H1 (cell line): ENCODE data around the gene TTPAL. TPM values are rescaled to one million over a fixed set of nuclear protein-coding genes. Genes with fewer than 3 reads are reported as not detected.

ENCODE experiments used
- CTCF ChIA-PET: fragments of 300-600 bp; sonication (Branson Sonifier 250); formaldehyde crosslinking; loops from one replicate; lab custom pipeline; 2021; ENCODE audit not compliant: partially characterized antibody; lab: Charles Lee
- POLR2A ChIA-PET: fragments of 300-600 bp; sonication (Branson Sonifier 250); formaldehyde crosslinking; loops from one replicate; lab custom pipeline; 2021; ENCODE audit warnings: inconsistent platforms; ENCODE audit not compliant: partially characterized antibody; lab: Charles Lee
- DNase-seq, 2 experiments: peaks; one replicate each; pipeline versions ENCODE4 v3.0.0 to v3.0.0-alpha.2; 2010 to 2022; ENCODE audit warnings: low spot score in 2 of 2, low read depth in 1 of 2, mixed read lengths in 1 of 2
- FAIRE-seq: peaks from 2 replicates; lab custom pipeline; 2011; peaks lifted over from hg19 to GRCh38; lab: Jason Lieb, UNC
- H2AFZ ChIP-seq: 2 replicates; pipeline ENCODE4 v1.8.1; 2012; ENCODE audit warnings: low read length, inconsistent platforms
- H2AK5ac ChIP-seq: 2 replicates; pipeline ENCODE4 v1.6.1; 2013; ENCODE audit warnings: low read depth, low read length
- H2BK120ac ChIP-seq: replicated peaks from 2 replicates; pipeline ENCODE3; 2013; ENCODE audit warnings: low read depth, low read length, inconsistent platforms
- H2BK12ac ChIP-seq: 2 replicates; pipeline ENCODE4 v1.6.1; 2013; ENCODE audit warnings: low read depth, low read length
- H2BK15ac ChIP-seq: 2 replicates; pipeline ENCODE4 v1.6.1; 2013; ENCODE audit warnings: low read length
- H2BK20ac ChIP-seq: 2 replicates; pipeline ENCODE4 v1.6.1; 2013; ENCODE audit warnings: low read length
- H2BK5ac ChIP-seq: 2 replicates; pipeline ENCODE4 v1.6.1; 2013; ENCODE audit warnings: low read depth, low read length
- H3K14ac ChIP-seq: 2 replicates; pipeline ENCODE4 v1.6.1; 2013; ENCODE audit warnings: inconsistent platforms; ENCODE audit not compliant: insufficient read length
- H3K18ac ChIP-seq: 2 replicates; pipeline ENCODE4 v1.6.1; 2013; ENCODE audit warnings: low read length; ENCODE audit errors: extremely low read depth
- H3K23ac ChIP-seq: 2 replicates; pipeline ENCODE4 v1.6.1; 2013; ENCODE audit warnings: inconsistent platforms; ENCODE audit not compliant: insufficient read length
- H3K23me2 ChIP-seq: 2 replicates; pipeline ENCODE4 v1.6.1; 2013; ENCODE audit warnings: low read depth, low read length
- H3K27ac ChIP-seq: 2 replicates; pipeline ENCODE4 v1.6.1; 2011; ENCODE audit warnings: low read depth, low read length, inconsistent platforms
- H3K27me3 ChIP-seq, 4 experiments: replicated peaks in 1 of 4; 1 replicate in 1 of 4; 2 replicates in 3 of 4; pipeline versions ENCODE4 v1.6.1 to v1.8.1; 2011 to 2013; ENCODE audit warnings: low read length in 3 of 4, mild to moderate bottlenecking in 3 of 4, inconsistent platforms in 2 of 4, mixed read lengths in 2 of 4, moderate library complexity in 1 of 4; ENCODE audit not compliant: control insufficient read depth in 3 of 4, insufficient read depth in 3 of 4; ENCODE audit errors: extremely low read depth in 1 of 4
- H3K36me3 ChIP-seq, 4 experiments: 2 replicates each; pipeline versions ENCODE4 v1.6.1 to v1.8.1; 2011 to 2013; ENCODE audit warnings: mild to moderate bottlenecking in 4 of 4, low read length in 3 of 4, moderate library complexity in 2 of 4, control low read depth in 1 of 4, inconsistent platforms in 1 of 4; ENCODE audit not compliant: insufficient read depth in 4 of 4, control insufficient read depth in 2 of 4
- H3K4ac ChIP-seq: replicated peaks from 2 replicates; pipeline ENCODE3; 2013; ENCODE audit warnings: low read length, low read depth, mixed read lengths, inconsistent platforms; ENCODE audit not compliant: insufficient read length
- H3K4me1 ChIP-seq, 4 experiments: replicated peaks in 1 of 4; 1 replicate in 1 of 4; 2 replicates in 3 of 4; pipeline versions ENCODE4 v1.6.1 to v1.8.1; 2011 to 2013; ENCODE audit warnings: low read length in 3 of 4, inconsistent platforms in 2 of 4, mixed read lengths in 1 of 4; ENCODE audit not compliant: insufficient read depth in 4 of 4, control insufficient read depth in 3 of 4
- H3K4me2 ChIP-seq, 2 experiments: 2 replicates each; pipeline versions ENCODE4 v1.6.1 to v1.8.1; 2011 to 2013; ENCODE audit warnings: low read depth in 2 of 2, low read length in 2 of 2, control low read depth in 1 of 2, inconsistent platforms in 1 of 2, mild to moderate bottlenecking in 1 of 2; ENCODE audit not compliant: insufficient read depth in 1 of 2
- H3K4me3 ChIP-seq, 4 experiments: fragments of 200-600, 300-600 bp in 1 of 4; sonication (generic), shearing (Covaris generic), sonication (Bioruptor Twin) in 1 of 4; 2 replicates each; pipeline versions ENCODE4 v1.5.1 to v1.8.1; 2011 to 2016; ENCODE audit warnings: low read length in 4 of 4, low read depth in 3 of 4, control low read depth in 2 of 4, inconsistent platforms in 2 of 4, mild to moderate bottlenecking in 2 of 4, mixed read lengths in 1 of 4, moderate library complexity in 1 of 4; ENCODE audit not compliant: insufficient read depth in 2 of 4; ENCODE audit errors: extremely low read depth in 1 of 4
- H3K56ac ChIP-seq: replicated peaks from 2 replicates; pipeline ENCODE3; 2013; ENCODE audit warnings: low read depth, mild to moderate bottlenecking, mixed read lengths, low read length, inconsistent platforms; ENCODE audit not compliant: insufficient read length
- H3K79me1 ChIP-seq: 2 replicates; pipeline ENCODE4 v1.6.1; 2013; ENCODE audit warnings: low read depth, low read length, control low read depth
- H3K79me2 ChIP-seq, 2 experiments: 2 replicates each; pipeline versions ENCODE4 v1.6.1 to v1.8.1; 2012 to 2013; ENCODE audit warnings: low read length in 2 of 2, mild to moderate bottlenecking in 2 of 2, inconsistent platforms in 1 of 2; ENCODE audit not compliant: insufficient read depth in 2 of 2, control insufficient read depth in 1 of 2
- H3K9ac ChIP-seq, 4 experiments: replicated peaks in 1 of 4; 1 replicate in 1 of 4; 2 replicates in 3 of 4; pipeline versions ENCODE4 v1.6.1 to v1.8.1; 2011 to 2013; ENCODE audit warnings: low read depth in 3 of 4, low read length in 3 of 4, control low read depth in 2 of 4, mild to moderate bottlenecking in 2 of 4, moderate library complexity in 2 of 4, inconsistent platforms in 1 of 4; ENCODE audit errors: extremely low read depth in 1 of 4
- H3K9me3 ChIP-seq, 2 experiments: 2 replicates each; pipeline versions ENCODE4 v1.6.1 to v1.8.1; 2012 to 2013; ENCODE audit warnings: mild to moderate bottlenecking in 2 of 2, moderate library complexity in 2 of 2, control low read depth in 1 of 2, inconsistent platforms in 1 of 2, low read depth in 1 of 2, low read length in 1 of 2, mixed read lengths in 1 of 2; ENCODE audit not compliant: insufficient read depth in 2 of 2
- H4K20me1 ChIP-seq, 2 experiments: replicated peaks in 1 of 2; 2 replicates each; pipeline versions ENCODE3 to v1.8.1; 2011 to 2013; ENCODE audit warnings: inconsistent platforms in 2 of 2, low read length in 2 of 2, mild to moderate bottlenecking in 1 of 2; ENCODE audit not compliant: insufficient read depth in 2 of 2, control insufficient read depth in 1 of 2
- H4K5ac ChIP-seq: 2 replicates; pipeline ENCODE4 v1.6.1; 2013; ENCODE audit warnings: low read length, low read depth, mixed read lengths, inconsistent platforms; ENCODE audit not compliant: insufficient read length
- H4K8ac ChIP-seq: 2 replicates; pipeline ENCODE4 v1.8.0; 2013; ENCODE audit warnings: mild to moderate bottlenecking, moderate library complexity, low read length, inconsistent platforms; ENCODE audit not compliant: insufficient read depth; ENCODE audit errors: extremely low read depth
- H4K91ac ChIP-seq: replicated peaks from 2 replicates; pipeline ENCODE3; 2013; ENCODE audit warnings: low read length, mixed read lengths, inconsistent platforms; ENCODE audit not compliant: insufficient read length
- ASH2L ChIP-seq: fragments of 200-600, 300-600 bp; sonication (generic); IDR thresholded peaks from one replicate; pipeline ENCODE4 v1.7.1; 2017; ENCODE audit warnings: low read length
- BACH1 ChIP-seq: IDR thresholded peaks from 2 replicates; pipeline ENCODE4 v1.6.1; 2012; ENCODE audit warnings: low read length, improper control_type of control experiment
- CEBPB ChIP-seq: IDR thresholded peaks from 2 replicates; pipeline ENCODE4 v1.6.1; 2012; ENCODE audit warnings: low read depth, low read length
- EZH2 ChIP-seq: fragments of 200-600 bp; sonication (generic); IDR thresholded peaks from 2 replicates; pipeline ENCODE4 v1.7.1; 2012; ENCODE audit warnings: low read depth, mild to moderate bottlenecking, moderate library complexity, low read length, inconsistent platforms; ENCODE audit not compliant: severe bottlenecking
- HDAC6 ChIP-seq: IDR thresholded peaks from one replicate; pipeline ENCODE4 v1.7.1; 2012; ENCODE audit warnings: low read depth, mild to moderate bottlenecking, inconsistent platforms, low read length, moderate library complexity
- MAFK ChIP-seq: IDR thresholded peaks from 2 replicates; pipeline ENCODE4 v1.6.1; 2012; ENCODE audit warnings: low read depth, mild to moderate bottlenecking, improper control_type of control experiment, low read length
- PHF8 ChIP-seq: fragments of 200-600 bp; sonication (generic); conservative IDR thresholded peaks from 2 replicates; pipeline ENCODE4 v1.7.1; 2012; ENCODE audit warnings: low read depth, mild to moderate bottlenecking, inconsistent platforms, low read length, moderate library complexity
- RAD21 ChIP-seq, 2 experiments: IDR thresholded peaks in 1 of 2; conservative IDR thresholded peaks in 1 of 2; 2 replicates each; pipeline ENCODE4 v1.6.1; 2011; ENCODE audit warnings: low read depth in 2 of 2, low read length in 2 of 2, improper control_type of control experiment in 1 of 2, inconsistent platforms in 1 of 2, mild to moderate bottlenecking in 1 of 2, moderate library complexity in 1 of 2
- SIX5 ChIP-seq: IDR thresholded peaks from 2 replicates; pipeline ENCODE4 v1.6.1; 2011; ENCODE audit warnings: mild to moderate bottlenecking, low read depth, low read length
- SP1 ChIP-seq: IDR thresholded peaks from 2 replicates; pipeline ENCODE4 v1.6.1; 2011; ENCODE audit warnings: low read depth, low read length
- SUZ12 ChIP-seq: fragments of 200-600 bp; sonication (generic); IDR thresholded peaks from 2 replicates; pipeline ENCODE4 v1.6.1; 2012; ENCODE audit warnings: mild to moderate bottlenecking, inconsistent platforms, low read length, moderate library complexity, mixed read lengths
- TAF7 ChIP-seq: optimal IDR thresholded peaks from 2 replicates; pipeline ENCODE3; 2011; ENCODE audit warnings: low read depth, mild to moderate bottlenecking, inconsistent platforms, low read length, moderate library complexity, borderline replicate concordance
- YY1 ChIP-seq: IDR thresholded peaks from 2 replicates; pipeline ENCODE4 v1.6.1; 2011; ENCODE audit warnings: low read depth, mild to moderate bottlenecking, low read length
- WGBS, 2 experiments: shearing (Covaris generic) in 1 of 2; methylation state at CpG; one replicate each; pipeline versions ENCODE4 v1.1.6 to v1.1.7; 2013 to 2015; ENCODE audit warnings: low lambda C conversion rate in 2 of 2, mixed read lengths in 2 of 2, inconsistent platforms in 1 of 2, low coverage in 1 of 2, missing lambda C conversion rate in 1 of 2; ENCODE audit not compliant: insufficient replicate concordance in 2 of 2, insufficient coverage in 1 of 2, insufficient read length in 1 of 2; ENCODE audit errors: extremely low coverage in 1 of 2, missing lambda C conversion rate in 1 of 2; 5-methylcytosine and 5-hydroxymethylcytosine counted together
- polyA plus RNA-seq, 7 experiments: library from polyadenylated mRNA; depleted of rRNA in 3 of 7; stranded (reverse) in 5 of 7; unstranded in 2 of 7; fragments of >200 nt in 5 of 7; fragments of 200-250 nt in 2 of 7; gene quantifications; 1 replicate in 5 of 7; 2 replicates in 1 of 7; 4 replicates in 1 of 7; pipeline versions ENCODE4 v1.2.1 to v1.2.3, GENCODE V29; 2011 to 2013; ENCODE audit warnings: missing spikeins in 2 of 7, mixed read lengths in 2 of 7
- total RNA-seq: library from RNA; stranded (reverse); fragmentation: NEBNext Ultra II Directional; extraction: Animal tissue kit (Norgen Biotek cat#: 25700); gene quantifications from 2 replicates; pipeline ENCODE4 v1.2.1, GENCODE V29; 2021
- TF ChIP-seq, protein P1 (sequence below): IDR thresholded peaks from 2 replicates; pipeline ENCODE4 v1.6.1; 2012; ENCODE audit warnings: inconsistent platforms

The TTPAL gene
- total and polyA plus RNA-seq, 2 of the 8 experiments (the other 6 are each of a cell fraction or from before 2014, with no cell fraction given) = 2.8 to 14.0 TPM

- Histone ChIP-seq H3K9ac (no peak overlapping the region), H2BK12ac (no peak overlapping the region), H3K23ac (no peak overlapping the region), H2BK20ac (no peak overlapping the region), H2BK120ac (no peak overlapping the region), H3K4me1 (no peaks in the 10 kb centered on the region), H3K4me2 (no peak overlapping the region), H3K36me3 (peaks cover 16 to 56% (median 34%) of the 10 kb centered on the region in 4 experiments; a peak in 7 of 8 replicates), H4K91ac (no peak overlapping the region), H3K9me3 (no peaks in the 10 kb centered on the region), H2AFZ (no peak overlapping the region), H2BK5ac (no peak overlapping the region), H3K23me2 (no peaks in the 10 kb centered on the region; the same call in 1 of the 2 replicates), H3K56ac (no peak overlapping the region), H3K14ac (no peak overlapping the region), H2AK5ac (no peak overlapping the region), H3K79me2 (no peaks in the 10 kb centered on the region), H4K20me1 (no peaks in the 10 kb centered on the region), H3K18ac (no peak overlapping the region), H3K4ac (no peak overlapping the region), H4K8ac (no peak overlapping the region), H3K27ac (no peak overlapping the region), H3K4me3 (no peak overlapping the region), H4K5ac (no peak overlapping the region), H3K79me1 (no peaks in the 10 kb centered on the region; the same call in 1 of the 2 replicates), H2BK15ac (no peak overlapping the region), H3K27me3 (no peaks in the 10 kb centered on the region)
- ChIA-PET CTCF (interaction anchor here (0.6 kb wide), 1 partner anchor 91 kb away, joined by 3 read pairs; no protein-coding TSS in a partner anchor), POLR2A (no interaction called here)
- no peak for FAIRE-seq
- 86% methylated on average over 3 of the region's 3 CpGs; no CpG with 5 or more reads in 1 of the 2 experiments for WGBS, 2 experiments
- no peak for DNase-seq
- TF ChIP-seq BACH1 (no peak), YY1 (no peak), TAF7 (no peak), ASH2L (no peak), SIX5 (no peak), PHF8 (no peak), SUZ12 (no peak), EZH2 (no peak), HDAC6 (no peak), MAFK (no peak), RAD21 (IDR thresholded peaks at IDR 0.05 in 1 of 2, conservative IDR thresholded peaks at IDR 0.05 in 1 of 2; ENCODE audit: low read depth in 2 of 2, low read length in 2 of 2) (no peak), SP1 (no peak), CEBPB (no peak)
- TF ChIP-seq, protein P1, sequence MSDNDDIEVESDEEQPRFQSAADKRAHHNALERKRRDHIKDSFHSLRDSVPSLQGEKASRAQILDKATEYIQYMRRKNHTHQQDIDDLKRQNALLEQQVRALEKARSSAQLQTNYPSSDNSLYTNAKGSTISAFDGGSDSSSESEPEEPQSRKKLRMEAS = no peak
Measured at GRCh38 chr20:44500221-44500620, 24.5 kb downstream of the TTPAL start.
